ENCODE measurements around the gene ITPR2.
"Not testable (repeated sequence)": the region's sequence is repeated elsewhere in the genome, so short reads cannot be mapped to it uniquely, and the experiment has no call there.

Gene ITPR2

DNA sequence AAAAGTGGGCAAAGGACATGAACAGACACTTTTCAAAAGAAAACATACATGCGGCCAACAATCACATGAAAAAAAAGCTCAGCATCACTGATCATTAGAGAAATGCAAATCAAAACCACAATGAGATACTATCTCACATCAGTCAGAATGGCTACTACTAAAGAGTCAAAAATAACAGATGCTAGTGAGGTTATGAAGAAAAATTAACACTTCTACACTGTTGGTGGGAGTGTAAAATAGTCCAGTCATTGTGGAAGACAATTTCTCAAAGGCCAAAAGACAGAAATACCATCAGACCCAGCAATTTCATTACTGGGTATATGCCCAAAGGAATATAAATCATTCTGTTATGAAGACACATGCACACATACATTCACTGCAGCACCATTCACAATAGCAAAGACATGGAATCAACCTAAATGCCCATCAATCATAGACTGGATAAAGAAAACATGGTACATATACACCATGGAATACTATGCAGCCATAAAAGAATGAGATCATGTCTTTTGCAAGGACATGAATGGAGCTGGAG lies 103.8 kb downstream of the ITPR2 start:
- not testable (repeated sequence) for DNase-seq

GRCh38 chr12:26728205-26729050 lies 104.6 kb downstream of the ITPR2 start:
- no peak for DNase-seq

GRCh38 chr12:26727482-26728204 lies 105.4 kb downstream of the ITPR2 start:
- DNase-seq = no peak

- no peak for DNase-seq
Observed at GRCh38 chr12:26726956-26727355, 106.0 kb downstream of the ITPR2 start.

- no peak for DNase-seq
Observed at GRCh38 chr12:26725276-26725916, 107.6 kb downstream of the ITPR2 start.

GRCh38 chr12:26724309-26724702 lies 108.7 kb downstream of the ITPR2 start:
- DNase-seq = no peak

- DNase-seq = no peak
Observed at GRCh38 chr12:26723379-26724308, 109.3 kb downstream of the ITPR2 start.

GRCh38 chr12:26721800-26722199 lies 111.2 kb downstream of the ITPR2 start:
- DNase-seq = no peak

DNA sequence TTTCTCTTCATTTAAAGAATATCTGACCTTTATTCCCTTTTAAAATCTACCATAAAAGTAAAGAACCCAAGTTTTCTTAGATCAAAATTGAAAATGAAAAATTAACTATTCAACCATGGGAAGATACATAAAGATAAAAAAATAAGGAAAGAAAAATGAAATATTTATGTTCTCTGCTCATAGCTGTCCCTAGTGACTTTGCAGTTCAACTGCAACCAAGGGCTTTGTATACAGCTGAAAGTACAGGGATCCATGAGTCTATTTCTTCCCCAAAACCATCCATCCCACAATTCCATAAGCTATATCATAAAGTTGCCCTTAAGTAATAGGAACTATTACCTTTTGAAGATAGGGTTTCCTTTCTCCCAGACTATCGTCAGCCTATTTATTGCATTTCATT lies 113.1 kb downstream of the ITPR2 start:
- no peak for DNase-seq

DNA sequence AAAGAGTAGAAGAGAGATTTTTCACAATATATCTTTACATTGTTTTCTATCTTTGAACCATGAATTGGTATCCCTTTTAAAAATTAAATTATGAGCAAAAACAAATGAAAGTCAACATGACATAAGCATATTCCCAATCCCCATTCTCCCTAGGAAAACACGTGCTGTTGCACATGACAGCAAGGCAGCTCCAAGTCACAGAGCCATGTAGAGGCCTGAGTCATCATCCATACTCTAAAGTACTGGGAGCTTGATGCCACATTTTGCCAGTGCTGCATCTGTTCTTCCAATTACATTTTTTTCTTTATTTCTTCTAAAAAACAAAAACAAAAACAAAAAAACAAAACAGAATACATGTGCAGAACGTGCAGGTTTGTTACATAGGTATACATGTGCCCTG lies 115.2 kb downstream of the ITPR2 start:
- no peak for DNase-seq

GRCh38 chr12:26715232-26715631 lies 117.8 kb downstream of the ITPR2 start:
- no peak for DNase-seq

DNA sequence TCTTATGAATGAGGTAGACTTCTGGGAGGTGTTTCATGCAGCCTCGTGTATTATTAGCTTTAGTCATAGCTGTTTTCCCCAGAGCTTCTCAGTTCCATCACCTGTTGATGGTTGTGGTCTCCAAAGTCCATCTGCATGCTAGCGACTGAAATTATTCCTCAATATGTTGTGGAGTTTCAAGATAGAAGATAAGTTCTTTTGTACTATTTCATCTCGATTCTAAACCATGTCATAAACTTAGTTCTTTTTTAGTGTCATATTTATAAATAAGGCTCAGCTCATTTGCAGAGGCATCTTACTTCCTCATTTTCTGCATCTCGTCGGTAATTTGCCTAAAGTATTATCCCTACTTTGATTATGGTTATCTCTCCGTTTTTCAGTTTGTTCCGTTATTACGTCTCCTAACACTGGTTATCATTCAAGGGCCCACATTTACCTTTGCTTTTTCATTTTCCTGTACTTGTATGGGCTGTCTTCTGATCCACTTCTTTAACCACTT lies 119.1 kb downstream of the ITPR2 start:
- no peak for DNase-seq

GRCh38 chr12:26712892-26713291 lies 120.1 kb downstream of the ITPR2 start:
- no peak for DNase-seq

DNA sequence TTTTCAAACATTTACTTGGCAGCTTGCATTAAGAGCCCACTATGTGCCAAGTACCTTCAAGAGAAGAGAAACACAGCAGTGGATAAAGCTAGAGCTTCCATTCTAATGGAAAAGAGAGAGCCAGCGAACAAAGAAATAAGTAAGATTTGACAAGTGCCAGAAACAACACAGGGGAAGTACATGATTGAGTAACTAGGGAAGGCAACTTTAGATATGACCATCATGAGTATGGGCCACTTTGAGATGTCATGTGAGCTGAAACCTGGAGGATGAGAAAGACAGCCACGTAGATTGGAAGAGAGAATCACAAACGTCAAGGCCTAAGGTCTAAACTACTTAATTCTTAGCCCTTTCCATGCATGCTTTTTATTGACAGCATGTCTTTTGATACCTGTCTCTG lies 121.4 kb downstream of the ITPR2 start:
- no peak for DNase-seq

DNA sequence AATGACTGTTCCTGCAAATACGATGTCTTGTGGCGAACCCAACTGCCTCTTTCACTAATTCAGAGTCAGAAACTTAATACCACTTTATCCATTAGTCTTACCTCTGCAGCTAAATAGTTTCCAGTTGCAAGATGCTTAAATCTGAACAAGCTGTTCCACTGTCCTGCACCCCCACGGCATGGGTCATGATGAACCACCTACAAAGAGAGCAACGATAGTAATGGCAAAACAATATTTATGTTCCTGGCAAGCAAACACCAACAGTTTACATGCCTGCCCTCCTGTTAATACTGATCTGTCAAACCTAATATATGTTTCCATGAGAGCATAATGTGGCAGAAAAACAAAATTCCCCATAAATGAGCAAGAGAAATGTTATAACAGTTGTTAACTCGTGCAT lies 121.9 kb downstream of the ITPR2 start:
- DNase-seq = no peak

GRCh38 chr12:26705851-26706250 lies 127.1 kb downstream of the ITPR2 start:
- DNase-seq = no peak

DNA sequence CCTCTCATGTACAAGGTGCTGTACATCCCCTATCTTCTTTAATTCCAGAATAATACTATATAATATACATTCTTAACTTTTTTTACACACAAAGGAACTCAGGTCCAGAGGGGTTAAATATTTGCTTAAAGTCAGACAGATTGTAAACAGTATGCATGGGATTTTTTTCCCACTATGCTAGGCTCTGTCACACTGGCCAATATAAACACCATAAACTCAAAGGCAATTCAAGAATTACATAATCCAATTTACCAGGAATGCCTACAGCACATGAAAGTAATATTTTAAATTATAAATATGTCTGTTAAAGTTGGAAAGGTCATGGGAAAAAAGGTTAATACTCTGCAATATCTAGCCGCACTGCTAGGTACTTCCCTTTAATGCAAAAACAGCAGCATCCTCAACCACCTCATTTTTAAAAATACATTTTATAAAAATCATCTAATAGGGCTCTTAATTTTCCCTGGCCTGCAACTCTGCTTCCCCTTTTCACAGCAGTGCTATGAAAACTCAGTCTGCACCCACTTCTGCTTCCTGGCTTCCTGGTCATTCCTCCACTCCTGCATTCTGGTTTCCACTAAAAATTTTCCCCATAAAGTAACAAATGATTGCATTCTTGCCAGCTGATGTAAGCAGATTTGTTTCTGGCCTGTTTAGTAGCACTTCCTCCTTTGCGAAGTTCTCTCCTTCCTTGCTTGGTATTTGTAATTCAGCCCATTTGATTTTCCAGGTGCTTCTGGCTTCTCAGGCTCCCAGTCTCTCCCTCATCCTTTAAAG lies 128.1 kb downstream of the ITPR2 start:
- no peak for DNase-seq

DNA sequence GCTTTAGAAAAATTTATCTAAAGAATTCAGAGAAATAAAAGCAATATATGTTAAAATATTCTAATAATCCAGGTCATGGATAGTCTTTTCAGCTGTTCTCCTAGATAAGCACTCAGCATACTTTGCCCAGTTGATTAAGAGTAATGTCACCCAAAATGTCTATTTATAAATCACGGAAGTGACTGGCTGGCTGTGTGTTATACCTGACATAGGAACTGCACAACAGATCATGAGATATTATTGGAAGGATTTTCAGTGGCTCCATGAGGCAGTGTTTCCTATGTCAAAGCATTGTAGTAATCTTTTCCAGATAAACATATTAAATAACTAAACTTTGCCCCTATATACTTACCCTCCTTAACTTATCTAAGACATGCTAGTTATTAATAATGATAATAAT lies 128.8 kb downstream of the ITPR2 start:
- DNase-seq = no peak

DNA sequence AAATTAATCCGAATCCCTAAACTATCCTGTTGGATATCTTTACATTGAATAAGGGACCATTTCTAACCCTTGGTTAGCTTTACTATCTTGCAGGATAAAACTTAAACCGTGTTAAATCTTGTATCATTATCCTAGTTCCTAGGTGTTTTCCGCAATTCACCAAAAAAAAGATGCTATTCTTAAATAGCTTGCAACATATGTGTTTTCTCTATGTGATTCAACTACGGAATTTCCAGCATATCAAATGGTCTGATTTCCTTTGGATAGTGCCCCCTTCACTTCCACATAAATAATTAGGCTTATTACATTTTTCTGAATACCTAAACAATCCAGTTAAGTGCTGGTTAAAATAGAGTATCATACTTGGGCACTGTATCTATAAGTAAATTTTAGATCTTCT lies 130.3 kb downstream of the ITPR2 start:
- DNase-seq = no peak

DNA sequence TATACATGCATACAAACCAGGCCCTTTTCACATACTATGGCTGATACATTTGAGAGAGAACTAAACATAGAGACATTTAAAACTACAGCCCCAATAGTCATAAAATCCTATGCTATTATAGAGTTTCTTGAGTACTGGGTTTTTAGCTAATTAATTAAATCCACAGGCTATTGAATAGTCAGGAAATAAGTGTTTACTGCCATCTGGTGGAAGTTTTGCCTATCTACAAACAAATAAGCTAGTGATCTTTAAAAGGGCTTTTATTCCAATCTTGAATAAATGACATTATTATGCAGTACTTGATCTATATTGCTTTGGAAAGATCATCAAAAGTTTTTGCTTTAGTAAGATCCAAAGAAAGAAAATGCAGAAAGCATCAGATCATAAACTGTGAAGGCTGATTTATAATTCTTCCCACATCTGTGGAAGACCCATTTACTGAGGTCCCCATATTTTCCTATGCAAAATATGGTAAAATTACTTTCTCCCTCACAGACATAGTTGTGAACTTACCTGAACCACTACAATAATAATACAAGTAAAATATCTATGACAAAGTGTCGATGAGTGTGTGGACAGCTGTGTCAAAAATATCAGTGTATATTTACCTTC lies 131.3 kb downstream of the ITPR2 start:
- no peak for DNase-seq

- DNase-seq = no peak
Observed at GRCh38 chr12:26700430-26700829, 132.6 kb downstream of the ITPR2 start.
